OCI-LY1 (cell line): ENCODE data around the gene ELOA.

ENCODE experiments used
- H2AFZ ChIP-seq: fragments of 200-600 bp; sonication (generic), shearing (Covaris generic); 2 replicates; pipeline ENCODE4 v1.6.0; 2014; ENCODE audit warnings: antibody characterized with exemption, mild to moderate bottlenecking, low read length
- H3F3A ChIP-seq: fragments of 200-600 bp; sonication (generic), shearing (Covaris generic); 2 replicates; pipeline ENCODE4 v1.6.0; 2014; ENCODE audit warnings: mild to moderate bottlenecking, antibody characterized with exemption, low read length, moderate library complexity; ENCODE audit not compliant: insufficient read depth
- H3K27ac ChIP-seq: fragments of 200-600 bp; sonication (generic); 2 replicates; pipeline ENCODE4 v1.5.1; 2014; ENCODE audit warnings: low read length, mixed run types, mild to moderate bottlenecking, low read depth; ENCODE audit not compliant: poor library complexity, severe bottlenecking
- H3K27me3 ChIP-seq: fragments of 200-600 bp; sonication (generic); 2 replicates; pipeline ENCODE4 v1.6.0; 2014; ENCODE audit warnings: antibody characterized with exemption, mild to moderate bottlenecking, low read length, moderate library complexity; ENCODE audit not compliant: insufficient read depth
- H3K36me3 ChIP-seq: fragments of 200-600 bp; sonication (generic); 2 replicates; pipeline ENCODE4 v1.6.1; 2014; ENCODE audit warnings: mild to moderate bottlenecking, antibody characterized with exemption, low read length, moderate library complexity, mixed read lengths; ENCODE audit not compliant: insufficient read depth
- H3K4me1 ChIP-seq: fragments of 200-600 bp; sonication (generic); 2 replicates; pipeline ENCODE4 v1.5.1; 2014; ENCODE audit warnings: mild to moderate bottlenecking, low read length, moderate library complexity; ENCODE audit not compliant: insufficient read depth, severe bottlenecking
- H3K4me2 ChIP-seq: fragments of 200-600 bp; sonication (generic), shearing (Covaris generic); 2 replicates; pipeline ENCODE4 v1.6.1; 2014; ENCODE audit warnings: low read length
- H3K4me3 ChIP-seq: fragments of 200-600 bp; sonication (generic); 2 replicates; pipeline ENCODE4 v1.5.1; 2014; ENCODE audit warnings: low read length, low read depth, mild to moderate bottlenecking, mixed read lengths; ENCODE audit not compliant: poor library complexity, severe bottlenecking
- H3K79me2 ChIP-seq: fragments of 200-600 bp; shearing (Covaris generic); 2 replicates; pipeline ENCODE4 v1.6.1; 2016; ENCODE audit warnings: mixed run types, low read length, mixed read lengths; ENCODE audit not compliant: insufficient read depth
- H3K9ac ChIP-seq: fragments of 200-600 bp; sonication (generic), shearing (Covaris generic); 2 replicates; pipeline ENCODE4 v1.6.1; 2014; ENCODE audit warnings: mild to moderate bottlenecking, low read length, mixed read lengths
- H3K9me2 ChIP-seq: fragments of 200-600 bp; sonication (generic), shearing (Covaris generic); 2 replicates; pipeline ENCODE4 v1.6.1; 2014; ENCODE audit warnings: low read depth, mild to moderate bottlenecking, low read length, mixed read lengths
- H3K9me3 ChIP-seq: fragments of 200-600 bp; shearing (Covaris generic); 2 replicates; pipeline ENCODE4 v1.6.1; 2014; ENCODE audit warnings: low read length, mixed read lengths
- H4K20me1 ChIP-seq: fragments of 200-600 bp; sonication (generic), shearing (Covaris generic); 2 replicates; pipeline ENCODE4 v1.6.0; 2016; ENCODE audit warnings: mild to moderate bottlenecking, low read length; ENCODE audit not compliant: insufficient read depth
- EZH2 ChIP-seq: fragments of 200-600 bp; sonication (generic), shearing (Covaris generic); IDR thresholded peaks from 2 replicates; pipeline ENCODE4 v1.8.0; 2017; ENCODE audit warnings: borderline replicate concordance, mixed run types, mild to moderate bottlenecking, antibody characterized with exemption, low read length, moderate library complexity, mixed read lengths
- TF ChIP-seq, protein P1 (sequence below): fragments of 200-600 bp; sonication (generic), shearing (Covaris generic); IDR thresholded peaks from 2 replicates; pipeline ENCODE4 v1.5.1; 2017; ENCODE audit warnings: mild to moderate bottlenecking, antibody characterized with exemption, low read length, moderate library complexity, mixed read lengths

ELOA gene

GRCh38 chr1:23695667-23696066, 47.6 kb upstream of the ELOA start:
- Histone ChIP-seq H3K4me3 (no peak overlapping the region), H2AFZ (no peak overlapping the region), H3F3A (peaks cover 6% of the 10 kb centered on the region; the same call in 1 of the 2 replicates), H3K4me1 (peaks cover 34% of the 10 kb centered on the region), H3K9me2 (no peaks in the 10 kb centered on the region), H3K27me3 (no peaks in the 10 kb centered on the region), H3K9ac (no peak overlapping the region), H3K79me2 (peaks cover 68% of the 10 kb centered on the region), H3K36me3 (peaks cover 86% of the 10 kb centered on the region), H3K4me2 (no peak overlapping the region), H3K9me3 (no peaks in the 10 kb centered on the region; the same call in 1 of the 2 replicates), H4K20me1 (peaks cover 6% of the 10 kb centered on the region; the same call in 1 of the 2 replicates), H3K27ac (no peak overlapping the region)
- TF ChIP-seq EZH2 = no peak
- TF ChIP-seq, protein P1, sequence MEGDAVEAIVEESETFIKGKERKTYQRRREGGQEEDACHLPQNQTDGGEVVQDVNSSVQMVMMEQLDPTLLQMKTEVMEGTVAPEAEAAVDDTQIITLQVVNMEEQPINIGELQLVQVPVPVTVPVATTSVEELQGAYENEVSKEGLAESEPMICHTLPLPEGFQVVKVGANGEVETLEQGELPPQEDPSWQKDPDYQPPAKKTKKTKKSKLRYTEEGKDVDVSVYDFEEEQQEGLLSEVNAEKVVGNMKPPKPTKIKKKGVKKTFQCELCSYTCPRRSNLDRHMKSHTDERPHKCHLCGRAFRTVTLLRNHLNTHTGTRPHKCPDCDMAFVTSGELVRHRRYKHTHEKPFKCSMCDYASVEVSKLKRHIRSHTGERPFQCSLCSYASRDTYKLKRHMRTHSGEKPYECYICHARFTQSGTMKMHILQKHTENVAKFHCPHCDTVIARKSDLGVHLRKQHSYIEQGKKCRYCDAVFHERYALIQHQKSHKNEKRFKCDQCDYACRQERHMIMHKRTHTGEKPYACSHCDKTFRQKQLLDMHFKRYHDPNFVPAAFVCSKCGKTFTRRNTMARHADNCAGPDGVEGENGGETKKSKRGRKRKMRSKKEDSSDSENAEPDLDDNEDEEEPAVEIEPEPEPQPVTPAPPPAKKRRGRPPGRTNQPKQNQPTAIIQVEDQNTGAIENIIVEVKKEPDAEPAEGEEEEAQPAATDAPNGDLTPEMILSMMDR = no peak

GRCh38 chr1:23696335-23696989, 46.8 kb upstream of the ELOA start:
- Histone ChIP-seq H3K4me3 (no peak overlapping the region), H3K27me3 (no peaks in the 10 kb centered on the region), H4K20me1 (peaks cover 6% of the 10 kb centered on the region; the same call in 1 of the 2 replicates), H3K27ac (no peak overlapping the region), H3F3A (peaks cover 6% of the 10 kb centered on the region; the same call in 1 of the 2 replicates), H3K9me3 (no peaks in the 10 kb centered on the region), H3K9ac (no peak overlapping the region), H3K4me2 (no peak overlapping the region), H2AFZ (no peak overlapping the region), H3K36me3 (peaks cover 94% of the 10 kb centered on the region), H3K9me2 (no peaks in the 10 kb centered on the region), H3K4me1 (peaks cover 34% of the 10 kb centered on the region), H3K79me2 (peaks cover 68% of the 10 kb centered on the region)
- TF ChIP-seq, protein P1 = no peak
- no peak for TF ChIP-seq EZH2

GRCh38 chr1:23698466-23698865, 44.8 kb upstream of the ELOA start:
- TF ChIP-seq EZH2 = no peak
- TF ChIP-seq, protein P1 = no peak
- H3K79me2 ChIP-seq = peaks cover 50% of the 10 kb centered on the region
- peaks cover 6% of the 10 kb centered on the region; the same call in 1 of the 2 replicates for H4K20me1 ChIP-seq
- no peak overlapping the region for H3K27ac ChIP-seq
- H2AFZ ChIP-seq = no peak overlapping the region
- no peaks in the 10 kb centered on the region for H3K9me3 ChIP-seq
- H3K27me3 ChIP-seq = no peaks in the 10 kb centered on the region
- peaks cover 24% of the 10 kb centered on the region for H3K4me1 ChIP-seq
- no peak overlapping the region for H3K4me3 ChIP-seq
- H3K4me2 ChIP-seq = no peak overlapping the region
- H3K36me3 ChIP-seq = peaks cover 99% of the 10 kb centered on the region
- no peaks in the 10 kb centered on the region for H3K9me2 ChIP-seq
- H3F3A ChIP-seq = peaks cover 6% of the 10 kb centered on the region; the same call in 1 of the 2 replicates
- no peak overlapping the region for H3K9ac ChIP-seq
